ENCODE data around the gene TMEM14C.
A peak's percentile ranks its signal among the peaks of the same experiment; 100 is the strongest.
"Not testable (repeated sequence)": the region's sequence is repeated elsewhere in the genome, so short reads cannot be mapped to it uniquely, and the experiment has no call there.

TMEM14C gene

DNA sequence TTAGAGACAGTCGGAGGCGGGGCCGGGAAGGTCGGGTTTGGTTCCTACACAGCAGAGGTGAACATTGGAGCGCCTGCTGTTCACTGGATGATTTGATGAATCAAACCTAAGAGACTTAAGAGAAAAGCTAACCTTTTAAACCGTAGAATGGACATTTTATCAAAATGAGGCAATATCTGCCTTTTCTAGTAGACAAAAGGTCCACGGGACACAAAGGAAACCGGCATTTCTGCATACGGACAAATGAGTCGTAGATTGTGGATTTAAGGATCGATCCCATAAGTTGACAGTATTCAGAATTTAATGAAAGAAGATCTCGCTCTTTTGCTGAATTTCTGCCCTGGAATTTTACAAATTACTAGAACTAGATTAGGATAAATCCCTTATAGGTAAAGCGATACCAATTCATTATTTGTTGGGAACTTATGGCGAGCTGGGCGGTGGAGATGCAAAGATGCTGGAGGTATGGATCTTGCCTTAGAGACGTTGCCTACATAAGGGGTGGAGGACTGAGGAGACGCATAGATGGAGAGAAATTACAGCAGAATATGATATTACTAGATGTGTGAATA lies 27.7 kb upstream of the TMEM14C start:
- peaks cover 4% of the 10 kb centered on the region for H3K27me3 Mint-ChIP-seq
- peak overlapping the region; percentile 95 for H3K4me3 Mint-ChIP-seq
- peak overlapping the region; percentile 100 for H3K27ac Mint-ChIP-seq
- no peak for DNase-seq
- peaks cover 45% of the 10 kb centered on the region for H3K4me1 Mint-ChIP-seq
- CTCF ChIA-PET = interaction anchor here (1.0 to 2.5 kb wide), 3 partner anchors 26 to 185 kb away, joined by 3 to 10 read pairs (median 5); no protein-coding TSS in a partner anchor
- H3K36me3 Mint-ChIP-seq = peaks cover 19% of the 10 kb centered on the region
- no peaks in the 10 kb centered on the region for H3K9me3 Mint-ChIP-seq

DNA sequence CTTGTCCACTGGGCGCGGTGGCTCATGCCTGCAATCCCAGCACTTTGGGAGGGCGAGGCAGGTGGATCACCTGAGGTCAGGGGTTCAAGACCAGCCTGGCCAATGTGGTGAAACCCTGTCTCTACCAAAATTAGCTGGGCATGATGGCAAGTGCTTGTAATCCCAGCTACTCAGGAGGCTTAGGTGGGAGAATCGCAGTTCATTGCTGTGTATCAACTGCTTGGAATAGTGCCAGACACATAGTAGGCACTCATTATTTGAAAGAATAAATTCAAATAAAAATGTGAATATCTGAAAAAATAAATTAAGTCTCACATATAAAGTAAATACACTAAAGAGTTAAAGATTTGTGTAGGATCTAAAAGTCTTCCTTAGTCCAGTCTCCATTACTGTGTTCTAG lies 26.2 kb upstream of the TMEM14C start:
- CTCF ChIA-PET = interaction anchor here (1.2 kb wide), 1 partner anchor 104 kb away, joined by 4 read pairs; no protein-coding TSS in a partner anchor
- H3K36me3 Mint-ChIP-seq = peaks cover 29% of the 10 kb centered on the region

DNA sequence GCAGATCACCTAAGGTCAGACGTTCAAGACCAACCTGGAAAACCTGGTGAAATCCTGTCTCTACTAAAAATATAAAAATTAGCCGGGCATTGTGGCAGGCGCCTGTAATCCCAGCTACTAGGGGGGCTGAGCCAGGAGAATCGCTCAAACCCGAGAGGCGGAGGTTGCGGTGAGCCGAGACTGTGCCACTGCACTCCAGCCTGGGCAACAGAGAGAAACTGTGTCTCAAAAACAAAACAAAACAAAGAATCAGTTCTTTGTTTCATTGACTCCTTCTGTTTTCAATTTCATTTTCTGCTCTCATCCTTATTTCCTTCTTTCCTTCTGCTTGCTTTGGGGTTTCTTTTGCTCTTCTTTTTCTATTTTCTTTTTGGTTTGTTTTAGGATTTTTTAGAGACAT lies 8.9 kb upstream of the TMEM14C start:
- no peak for DNase-seq
- no peak overlapping the region for H3K4me3 Mint-ChIP-seq
- H3K36me3 Mint-ChIP-seq = peaks cover 9% of the 10 kb centered on the region
- CTCF ChIA-PET = no interaction called here
- no peaks in the 10 kb centered on the region for H3K27me3 Mint-ChIP-seq
- H3K27ac Mint-ChIP-seq = no peak overlapping the region
- peaks cover 10% of the 10 kb centered on the region for H3K4me1 Mint-ChIP-seq
- peaks cover 8% of the 10 kb centered on the region for H3K9me3 Mint-ChIP-seq

More for the DNA sequence above, 26.2 kb upstream of the TMEM14C start:
- peak overlapping the region; percentile 95 for H3K4me3 Mint-ChIP-seq
- no peaks in the 10 kb centered on the region for H3K9me3 Mint-ChIP-seq
- peaks cover 4% of the 10 kb centered on the region for H3K27me3 Mint-ChIP-seq
- H3K27ac Mint-ChIP-seq = no peak overlapping the region
- no peak for DNase-seq
- H3K4me1 Mint-ChIP-seq = peaks cover 47% of the 10 kb centered on the region

DNA sequence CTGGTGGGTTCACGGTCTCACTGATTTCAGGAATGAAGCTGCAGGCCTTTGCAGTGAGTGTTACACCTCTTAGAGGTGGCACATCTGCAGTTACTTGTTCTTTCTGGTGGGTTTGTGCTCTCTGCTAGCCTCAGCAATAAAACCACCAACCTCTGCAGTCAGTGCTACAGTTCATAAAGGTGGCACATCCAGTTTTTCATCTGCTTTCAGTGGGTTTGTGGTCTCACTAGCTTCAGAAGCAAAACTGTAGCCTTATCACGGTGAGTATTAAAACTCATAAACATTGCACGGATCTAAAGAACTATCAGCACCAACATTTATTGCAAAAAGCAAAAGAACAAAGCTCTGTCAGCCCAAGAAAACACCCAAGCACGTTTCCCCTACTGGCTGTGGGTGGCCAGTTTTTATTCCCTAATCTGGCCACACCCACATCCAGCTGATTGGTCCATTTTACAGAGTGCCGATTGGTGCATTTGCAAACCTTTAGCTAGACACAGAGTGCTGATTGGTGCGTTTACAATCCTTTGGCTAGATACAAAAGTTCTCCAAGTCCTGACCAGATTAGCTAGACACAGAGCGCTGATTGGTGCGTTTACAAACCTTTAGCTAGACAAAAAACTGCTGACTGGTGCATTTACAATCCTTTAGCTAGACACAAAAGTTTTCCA lies 3.4 kb upstream of the TMEM14C start:
- Mint-ChIP-seq H3K4me3 (peak overlapping the region; percentile 80), H3K36me3 (peaks cover 9% of the 10 kb centered on the region), H3K9me3 (peaks cover 12% of the 10 kb centered on the region), H3K27ac (peak overlapping the region; percentile 94), H3K4me1 (peaks cover 46% of the 10 kb centered on the region), H3K27me3 (no peaks in the 10 kb centered on the region)
- CTCF ChIA-PET = interaction anchor here (1.4 to 2.8 kb wide), 2 partner anchors 27 to 208 kb away, joined by 3 to 8 read pairs; no protein-coding TSS in a partner anchor
- DNase-seq = peak; percentile 61

DNA sequence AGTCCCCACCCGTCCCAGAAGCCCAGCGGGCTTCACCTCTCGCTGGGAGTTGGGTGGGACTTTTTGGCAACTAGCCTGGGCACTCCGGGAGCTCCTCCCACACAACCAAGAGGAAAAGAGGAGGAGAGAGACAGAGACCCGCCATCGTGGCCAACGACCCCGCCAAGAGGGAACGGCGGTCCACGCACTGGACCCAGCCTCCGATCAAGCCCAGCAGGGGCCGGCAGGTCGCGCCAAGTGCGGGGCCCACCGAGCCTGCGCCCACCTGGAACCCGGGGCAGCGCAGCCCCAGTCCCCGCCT lies 3.0 kb upstream of the TMEM14C start:
- peaks cover 12% of the 10 kb centered on the region for H3K9me3 Mint-ChIP-seq
- H3K27me3 Mint-ChIP-seq = no peaks in the 10 kb centered on the region
- DNase-seq = peak; percentile 25
- CTCF ChIA-PET = interaction anchor here (1.4 to 2.8 kb wide), 2 partner anchors 27 to 209 kb away, joined by 3 to 8 read pairs; no protein-coding TSS in a partner anchor
- peaks cover 48% of the 10 kb centered on the region for H3K4me1 Mint-ChIP-seq
- H3K27ac Mint-ChIP-seq = peak overlapping the region; percentile 94
- H3K4me3 Mint-ChIP-seq = peak overlapping the region; percentile 82
- peaks cover 9% of the 10 kb centered on the region for H3K36me3 Mint-ChIP-seq

DNA sequence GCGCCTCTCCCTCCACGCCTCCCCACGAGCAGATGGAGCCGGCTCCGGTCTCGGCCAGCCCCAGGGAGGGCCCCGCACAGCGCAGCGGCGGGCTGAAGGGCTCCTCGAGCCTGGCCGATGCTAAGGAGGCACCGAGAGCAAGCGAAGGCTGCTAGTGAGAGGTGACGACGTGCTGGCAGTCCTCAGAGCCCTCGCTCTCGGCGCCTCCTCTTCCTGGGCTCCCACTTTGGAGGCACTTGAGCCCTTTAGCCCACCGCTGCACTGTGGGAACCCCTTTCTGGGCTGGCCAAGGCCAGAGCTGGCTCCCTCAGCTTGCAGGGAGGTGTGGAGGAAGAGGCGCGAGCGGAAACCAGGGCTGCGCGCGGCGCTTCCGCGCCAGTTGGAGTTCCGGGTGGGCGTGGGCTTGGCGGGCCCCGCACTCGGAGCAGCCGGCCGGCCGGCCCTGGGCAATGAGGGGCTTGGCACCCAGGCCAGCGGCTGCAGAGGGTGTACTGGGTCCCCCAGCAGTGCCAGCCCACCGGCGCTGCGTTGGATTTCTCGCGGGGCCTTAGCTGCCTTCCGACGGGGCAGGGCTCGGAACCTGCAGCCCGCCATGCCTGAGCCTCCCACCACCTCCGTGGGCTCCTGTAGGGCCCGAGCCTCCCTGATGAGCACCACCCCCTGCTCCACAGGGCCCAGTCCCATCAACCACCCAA lies 2.5 kb upstream of the TMEM14C start:
- Mint-ChIP-seq H3K4me3 (peak overlapping the region; percentile 82), H3K4me1 (peaks cover 53% of the 10 kb centered on the region), H3K36me3 (peaks cover 11% of the 10 kb centered on the region), H3K27ac (peak overlapping the region; percentile 87), H3K9me3 (peaks cover 12% of the 10 kb centered on the region), H3K27me3 (no peaks in the 10 kb centered on the region)
- DNase-seq = peak; percentile 76
- CTCF ChIA-PET = interaction anchor here (0.8 to 2.8 kb wide), 6 partner anchors 10 to 209 kb away, joined by 3 to 8 read pairs (median 4); partner anchors contain the start of genes C6orf52 and PAK1IP1

DNA sequence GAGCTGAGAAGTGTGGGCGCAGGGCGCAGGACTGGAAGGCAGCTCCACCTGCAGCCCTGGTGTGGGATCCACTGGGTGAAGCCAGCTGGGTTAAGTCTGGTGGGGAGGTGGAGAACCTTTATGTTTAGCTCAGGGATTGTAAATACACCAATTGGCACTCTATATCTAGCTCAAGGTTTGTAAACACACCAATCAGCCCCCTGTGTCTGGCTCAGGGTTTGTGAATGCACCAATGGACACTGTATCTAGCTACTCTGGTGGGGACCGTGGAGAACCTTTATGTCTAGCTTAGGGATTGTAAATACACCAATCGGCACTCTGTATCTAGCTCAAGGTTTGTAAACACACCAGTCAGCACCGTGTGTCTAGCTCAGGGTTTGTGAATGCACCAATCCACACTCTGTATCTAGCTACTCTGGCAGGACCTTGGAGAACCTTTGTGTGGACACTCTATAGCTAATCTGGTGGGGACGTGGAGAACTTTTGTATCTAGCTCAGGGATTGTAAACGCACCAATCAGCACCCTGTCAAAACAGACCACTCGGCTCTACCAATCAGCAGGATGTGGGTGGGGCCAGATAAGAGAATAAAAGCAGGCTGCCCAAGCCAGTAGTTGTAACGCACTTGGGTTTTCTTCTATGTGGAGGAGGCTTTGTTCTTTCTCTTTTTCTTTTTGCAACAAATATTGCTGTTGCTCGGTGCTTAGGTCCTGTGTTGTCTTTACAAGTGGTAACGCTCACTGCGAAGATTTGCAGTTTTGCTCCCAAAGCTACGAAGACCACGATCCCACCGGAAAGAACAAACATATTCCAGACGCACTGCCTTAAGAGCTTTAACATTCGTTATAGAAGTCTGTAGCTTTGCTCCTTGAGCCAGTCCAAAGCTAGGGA lies 1.7 kb upstream of the TMEM14C start:
- DNase-seq = peak; percentile 50
- H3K9me3 Mint-ChIP-seq = peaks cover 12% of the 10 kb centered on the region
- CTCF ChIA-PET = interaction anchor here (0.8 to 2.8 kb wide), 6 partner anchors 10 to 210 kb away, joined by 3 to 8 read pairs (median 4); partner anchors contain the start of genes C6orf52 and PAK1IP1

DNA sequence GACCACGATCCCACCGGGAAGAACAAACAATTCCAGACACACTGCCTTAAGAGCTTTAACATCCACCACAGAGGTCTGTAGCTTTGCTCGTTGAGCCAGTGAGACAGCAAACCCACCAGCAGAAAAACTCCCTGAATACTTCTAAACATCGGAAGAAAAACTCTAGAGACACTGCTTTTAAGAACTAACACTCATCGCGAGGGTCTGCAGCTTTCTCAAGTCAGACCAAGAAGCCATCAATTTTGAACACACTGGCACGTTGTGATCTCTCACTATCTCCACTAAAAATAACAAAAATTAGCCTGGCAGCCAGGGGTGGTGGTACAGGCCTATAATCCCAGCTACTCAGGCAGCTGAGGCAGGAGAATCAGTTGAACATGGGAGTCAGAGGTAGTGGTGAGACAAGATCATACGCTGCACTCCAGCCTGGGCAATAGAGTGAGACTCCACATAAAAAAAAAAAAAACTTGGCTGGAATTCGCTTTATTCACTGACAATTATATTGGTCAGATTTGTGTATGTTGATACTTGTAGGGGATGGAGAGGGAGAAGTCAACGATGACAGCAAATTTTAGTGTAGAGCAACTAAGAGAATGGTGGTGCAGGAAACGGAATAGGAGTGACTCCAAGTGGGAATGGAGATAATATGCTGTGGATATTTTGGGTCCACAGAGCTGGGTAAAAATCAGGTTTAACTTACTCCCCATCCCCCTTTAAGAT lies 860 bp upstream of the TMEM14C start:
- no peak for DNase-seq
- peaks cover 12% of the 10 kb centered on the region for H3K9me3 Mint-ChIP-seq
- peaks cover 14% of the 10 kb centered on the region for H3K36me3 Mint-ChIP-seq
- no peaks in the 10 kb centered on the region for H3K27me3 Mint-ChIP-seq
- H3K4me1 Mint-ChIP-seq = peaks cover 56% of the 10 kb centered on the region
- peak overlapping the region; percentile 90 for H3K27ac Mint-ChIP-seq
- CTCF ChIA-PET = interaction anchor here (1.0 to 1.9 kb wide), 3 partner anchors 11 to 27 kb away, joined by 3 to 6 read pairs (median 4); no protein-coding TSS in a partner anchor
- H3K4me3 Mint-ChIP-seq = peak overlapping the region; percentile 82

More for the DNA sequence above, 1.7 kb upstream of the TMEM14C start:
- Mint-ChIP-seq H3K4me1 (peaks cover 56% of the 10 kb centered on the region), H3K36me3 (peaks cover 14% of the 10 kb centered on the region), H3K27ac (peak overlapping the region; percentile 85), H3K4me3 (peak overlapping the region; percentile 82)
- not testable (repeated sequence) for H3K27me3 Mint-ChIP-seq

DNA sequence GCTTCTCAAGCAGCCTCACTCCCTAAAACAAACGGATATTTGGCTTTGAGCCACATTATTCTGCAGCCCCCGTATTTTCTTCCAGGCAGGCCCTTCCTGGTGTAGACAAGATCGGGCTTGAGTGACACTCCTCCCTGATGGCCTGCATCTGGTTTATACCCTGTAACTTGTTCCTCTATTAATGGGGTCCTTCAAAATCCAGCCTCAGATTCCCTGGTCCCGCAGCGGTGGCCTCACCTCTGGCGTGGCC lies 375 bp upstream of the TMEM14C start:
- Mint-ChIP-seq H3K4me3 (peak overlapping the region; percentile 82), H3K4me1 (peaks cover 56% of the 10 kb centered on the region), H3K27ac (peak overlapping the region; percentile 90), H3K36me3 (peaks cover 14% of the 10 kb centered on the region), H3K9me3 (peaks cover 12% of the 10 kb centered on the region), H3K27me3 (no peaks in the 10 kb centered on the region)
- CTCF ChIA-PET = no interaction called here
- DNase-seq = no peak

DNA sequence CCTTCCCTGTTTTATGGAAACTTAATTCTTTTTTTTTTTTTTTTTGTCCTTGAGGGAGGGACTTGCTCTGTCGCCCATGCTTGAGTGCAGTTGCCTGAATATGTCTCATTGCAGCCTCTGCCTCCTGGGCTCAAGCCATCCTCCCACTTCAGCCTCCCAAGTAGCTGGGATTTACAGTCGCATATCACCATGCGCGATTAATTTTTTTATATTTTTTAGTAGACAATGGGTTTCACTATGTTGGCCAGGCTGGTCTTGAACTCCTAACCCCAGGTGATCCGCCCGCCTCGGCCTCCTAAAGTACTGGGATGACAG lies 654 bp downstream of the TMEM14C start:
- peak overlapping the region; percentile 82 for H3K4me3 Mint-ChIP-seq
- no peaks in the 10 kb centered on the region for H3K27me3 Mint-ChIP-seq
- no peak for DNase-seq
- peaks cover 19% of the 10 kb centered on the region for H3K36me3 Mint-ChIP-seq
- CTCF ChIA-PET = interaction anchor here (0.9 to 1.2 kb wide), 2 partner anchors 14 to 23 kb away, joined by 3 to 4 read pairs; no protein-coding TSS in a partner anchor
- peaks cover 53% of the 10 kb centered on the region for H3K4me1 Mint-ChIP-seq
- H3K27ac Mint-ChIP-seq = peak overlapping the region; percentile 90
- peaks cover 6% of the 10 kb centered on the region for H3K9me3 Mint-ChIP-seq

DNA sequence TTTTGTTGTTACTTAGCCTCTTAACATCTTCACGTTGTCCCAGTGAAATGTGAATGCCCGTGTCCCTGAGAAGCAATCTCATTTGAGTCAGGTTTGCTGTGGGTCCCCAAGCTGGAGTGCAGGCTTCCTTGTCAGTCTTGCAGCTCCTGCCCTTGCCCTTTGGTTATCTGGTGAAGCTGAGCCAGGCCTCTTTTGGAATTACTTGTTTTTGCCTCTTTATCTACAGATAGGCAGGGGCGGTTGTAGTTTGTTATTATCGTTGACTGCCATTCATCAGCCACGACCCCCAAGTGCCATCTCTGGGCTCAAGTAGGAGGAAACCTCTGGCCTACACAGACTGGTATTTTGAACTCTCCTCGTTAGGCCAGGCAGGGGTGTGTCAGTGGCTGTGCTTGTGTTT lies 2.2 kb downstream of the TMEM14C start:
- DNase-seq = no peak
- Mint-ChIP-seq H3K9me3 (no peaks in the 10 kb centered on the region), H3K4me3 (no peak overlapping the region)

DNA sequence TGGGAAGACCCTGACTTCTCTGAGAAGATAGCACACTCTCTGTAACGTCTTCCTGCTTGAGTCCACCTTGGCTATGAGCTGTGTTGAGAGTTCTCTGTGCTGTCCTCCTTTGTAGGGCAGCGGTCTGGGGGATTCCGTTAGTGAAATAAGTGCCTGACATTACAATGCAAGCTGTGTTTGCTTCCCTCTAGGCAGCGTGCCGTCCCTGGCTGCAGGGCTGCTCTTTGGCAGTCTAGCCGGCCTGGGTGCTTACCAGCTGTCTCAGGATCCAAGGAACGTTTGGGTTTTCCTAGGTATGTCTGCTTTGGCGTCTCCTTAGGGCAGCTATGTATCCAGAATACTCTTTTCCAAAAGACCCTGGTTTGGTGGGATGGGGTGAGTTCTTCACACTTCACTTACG lies 2.8 kb downstream of the TMEM14C start:
- Mint-ChIP-seq H3K4me3 (no peak overlapping the region), H3K4me1 (peaks cover 44% of the 10 kb centered on the region), H3K36me3 (peaks cover 27% of the 10 kb centered on the region), H3K27ac (no peak overlapping the region), H3K9me3 (no peaks in the 10 kb centered on the region), H3K27me3 (no peaks in the 10 kb centered on the region)
- DNase-seq = no peak
- CTCF ChIA-PET = interaction anchor here (1.3 kb wide), 1 partner anchor 21 kb away, joined by 3 read pairs; no protein-coding TSS in a partner anchor

More for the DNA sequence above, 2.2 kb downstream of the TMEM14C start:
- CTCF ChIA-PET = interaction anchor here (1.3 kb wide), 1 partner anchor 21 kb away, joined by 3 read pairs; no protein-coding TSS in a partner anchor
- peaks cover 20% of the 10 kb centered on the region for H3K36me3 Mint-ChIP-seq
- no peak overlapping the region for H3K27ac Mint-ChIP-seq
- H3K27me3 Mint-ChIP-seq = no peaks in the 10 kb centered on the region
- peaks cover 44% of the 10 kb centered on the region for H3K4me1 Mint-ChIP-seq

DNA sequence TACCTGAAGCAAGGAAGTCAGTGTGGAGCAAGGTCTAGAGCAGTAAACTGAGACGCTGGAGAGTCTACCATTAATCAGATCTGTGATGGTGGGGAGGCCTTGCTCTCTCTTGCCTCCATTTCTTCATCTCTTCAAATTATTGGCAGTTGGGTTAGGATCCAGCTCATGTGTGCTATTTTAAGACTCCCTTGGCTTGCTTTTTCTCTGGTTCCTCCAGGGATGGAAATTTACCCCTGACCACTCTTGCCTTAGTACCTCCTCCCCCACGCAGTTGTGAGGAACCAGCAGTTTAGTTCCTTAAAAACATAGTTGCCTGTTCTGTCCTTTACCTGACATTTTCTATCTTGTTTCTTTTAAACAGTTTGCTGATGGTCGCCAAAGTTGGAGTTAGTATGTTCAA lies 7.4 kb downstream of the TMEM14C start:
- no peak for DNase-seq
- Mint-ChIP-seq H3K4me1 (peaks cover 4% of the 10 kb centered on the region), H3K4me3 (no peak overlapping the region), H3K9me3 (no peaks in the 10 kb centered on the region), H3K27me3 (no peaks in the 10 kb centered on the region), H3K27ac (no peak overlapping the region), H3K36me3 (peaks cover 24% of the 10 kb centered on the region)
- CTCF ChIA-PET = no interaction called here
